Large intestine (tissue), 3 donors: ENCODE data around the gene LMTK2. TPM values are rescaled to one million over a fixed set of nuclear protein-coding genes. Genes with fewer than 3 reads are reported as not detected.

ENCODE experiments used
- DNase-seq, 2 donors: peaks; one replicate each; pipeline versions ENCODE4 v3.0.0 to v3.0.0-alpha.2; 2013
- H3K27ac ChIP-seq: one replicate; pipeline ENCODE4 v1.5.1; 2013; ENCODE audit warnings: low read length
- H3K27me3 ChIP-seq: 2 replicates; pipeline ENCODE4 v1.6.1; 2013; ENCODE audit warnings: low read length; ENCODE audit not compliant: control insufficient read depth, insufficient read depth
- H3K36me3 ChIP-seq: 2 replicates; pipeline ENCODE4 v1.6.1; 2013; ENCODE audit warnings: low read length; ENCODE audit not compliant: control insufficient read depth, insufficient read depth
- H3K4me1 ChIP-seq: one replicate; pipeline ENCODE4 v1.6.1; 2013; ENCODE audit warnings: low read length; ENCODE audit not compliant: control insufficient read depth, insufficient read depth
- H3K4me3 ChIP-seq: one replicate; pipeline ENCODE4 v1.5.1; 2013; ENCODE audit warnings: low read length
- H3K9me3 ChIP-seq: one replicate; pipeline ENCODE4 v1.6.1; 2013; ENCODE audit warnings: mild to moderate bottlenecking, low read depth, low read length, moderate library complexity; ENCODE audit not compliant: control insufficient read depth
- WGBS: methylation state at CpG from one replicate; pipeline ENCODE4 v1.1.5; 2013; ENCODE audit warnings: low lambda C conversion rate; ENCODE audit not compliant: insufficient coverage; 5-methylcytosine and 5-hydroxymethylcytosine counted together
- polyA plus RNA-seq: library from polyadenylated mRNA; unstranded; fragments of 120-200 nt; gene quantifications from one replicate; pipeline ENCODE4 v1.2.1, GENCODE V29; 2013

Gene LMTK2
- polyA plus RNA-seq, 1 donor, result 19.4 TPM

DNA sequence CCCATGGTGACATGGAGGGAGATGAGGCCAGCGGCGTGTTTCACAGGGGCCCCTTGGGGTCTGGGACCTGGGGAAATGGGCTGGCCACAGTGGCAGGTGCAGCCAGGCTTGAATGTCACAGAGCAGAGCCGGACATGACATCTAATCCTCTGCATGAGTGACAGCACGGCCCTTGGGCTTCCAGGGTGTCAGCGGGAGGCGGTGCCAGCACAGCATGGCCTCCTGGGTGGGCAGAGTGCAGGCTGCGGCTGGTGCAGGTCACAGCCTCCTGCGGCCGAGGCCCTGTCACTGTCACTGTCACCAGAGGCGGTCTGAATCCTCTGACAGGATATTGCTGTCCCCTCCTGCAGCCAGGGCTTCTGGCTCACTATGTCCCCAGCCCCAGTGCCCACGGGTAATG is 122.8 kb downstream of the LMTK2 start:
- H3K27me3 ChIP-seq, result no peaks in the 10 kb centered on the region
- H3K36me3 ChIP-seq, result peaks cover 15% of the 10 kb centered on the region

DNA sequence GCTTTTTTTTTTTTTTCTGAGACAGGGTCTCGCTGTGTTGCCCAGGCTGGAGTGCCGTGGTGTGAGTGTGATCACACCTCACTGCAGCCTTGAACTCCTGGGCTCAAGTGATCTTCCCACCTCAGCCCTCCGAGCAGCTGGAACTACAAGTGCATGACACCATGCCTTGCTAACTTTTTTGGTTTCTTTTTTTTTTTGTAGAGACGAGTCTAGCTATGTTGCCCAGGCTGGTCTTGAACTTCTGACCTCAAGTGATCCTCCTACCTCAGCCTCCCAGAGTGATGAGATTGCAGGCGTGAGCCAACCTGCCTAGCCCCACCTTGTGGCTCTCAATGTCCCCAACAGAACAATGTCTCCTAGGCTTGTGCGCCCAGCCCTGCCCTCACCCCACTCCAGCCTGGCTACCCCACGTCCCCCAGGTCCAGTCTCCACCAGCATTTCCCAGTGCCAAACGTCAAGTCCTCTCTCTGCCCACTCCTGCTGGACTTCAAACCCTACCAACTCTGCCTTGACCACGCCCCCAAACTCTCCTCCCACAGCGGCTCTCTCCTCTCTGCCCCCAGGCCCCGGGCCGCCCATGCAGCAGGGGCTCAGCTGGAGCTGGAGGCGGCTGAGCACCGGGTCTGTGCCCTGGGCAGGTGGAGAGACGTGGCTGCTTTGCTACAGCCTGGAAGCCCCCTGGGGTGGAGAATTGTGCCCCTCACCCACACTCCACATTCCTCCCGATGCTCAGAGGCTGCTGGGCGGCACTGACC is 123.5 kb downstream of the LMTK2 start:
- Histone ChIP-seq H3K36me3 (peaks cover 13% of the 10 kb centered on the region), H3K9me3 (no peaks in the 10 kb centered on the region), H3K27me3 (no peaks in the 10 kb centered on the region), H3K4me3 (no peak overlapping the region), H3K27ac (no peak overlapping the region), H3K4me1 (no peaks in the 10 kb centered on the region)
- no CpG with 5 or more reads among the region's 17 CpGs for WGBS
- DNase-seq, result no peak

More for the DNA sequence above, 122.8 kb downstream of the LMTK2 start:
- Histone ChIP-seq H3K4me1 (no peaks in the 10 kb centered on the region), H3K9me3 (no peaks in the 10 kb centered on the region), H3K4me3 (no peak overlapping the region), H3K27ac (no peak overlapping the region)
- WGBS, result no CpG with 5 or more reads among the region's 11 CpGs
- DNase-seq, result no peak

DNA sequence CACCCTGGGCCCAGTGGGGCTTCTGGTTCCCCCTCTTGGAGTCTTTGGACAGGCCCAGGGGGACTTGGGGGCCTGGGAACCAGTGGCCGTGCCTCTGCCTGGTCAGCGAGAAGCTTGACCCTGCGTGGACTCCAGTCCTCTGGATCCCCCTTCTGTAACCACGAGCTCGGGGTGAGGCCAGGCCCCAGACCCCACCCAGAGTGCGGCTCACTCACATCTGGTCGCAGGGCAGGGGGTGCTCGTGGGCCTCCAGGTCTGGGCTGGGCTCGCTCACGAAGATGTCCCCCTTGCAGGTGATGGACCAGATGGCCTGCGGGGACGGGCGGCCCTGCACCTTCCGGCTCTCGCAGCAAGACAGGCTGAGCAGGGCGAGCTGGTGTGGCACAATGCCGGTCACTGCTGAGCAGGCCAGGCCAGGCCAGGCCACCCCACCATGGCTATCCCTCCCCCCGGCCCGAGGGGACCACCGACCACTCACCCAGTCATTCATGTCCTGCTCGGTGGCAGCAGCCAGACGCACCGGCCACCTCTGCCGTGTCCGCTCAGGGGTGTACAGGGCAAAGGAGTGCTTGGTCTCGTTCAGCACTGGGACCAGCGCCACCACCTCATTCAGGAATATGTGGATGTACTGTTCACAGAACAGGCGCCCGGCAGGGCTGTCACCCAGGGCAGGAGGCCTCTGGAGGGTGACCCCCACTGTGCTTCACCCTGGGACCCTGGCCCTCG is 124.2 kb downstream of the LMTK2 start:
- Histone ChIP-seq H3K4me3 (no peak overlapping the region), H3K27me3 (no peaks in the 10 kb centered on the region), H3K4me1 (no peaks in the 10 kb centered on the region), H3K27ac (no peak overlapping the region), H3K9me3 (no peaks in the 10 kb centered on the region), H3K36me3 (peaks cover 14% of the 10 kb centered on the region)
- no CpG with 5 or more reads among the region's 30 CpGs for WGBS
- DNase-seq, result no peak

DNA sequence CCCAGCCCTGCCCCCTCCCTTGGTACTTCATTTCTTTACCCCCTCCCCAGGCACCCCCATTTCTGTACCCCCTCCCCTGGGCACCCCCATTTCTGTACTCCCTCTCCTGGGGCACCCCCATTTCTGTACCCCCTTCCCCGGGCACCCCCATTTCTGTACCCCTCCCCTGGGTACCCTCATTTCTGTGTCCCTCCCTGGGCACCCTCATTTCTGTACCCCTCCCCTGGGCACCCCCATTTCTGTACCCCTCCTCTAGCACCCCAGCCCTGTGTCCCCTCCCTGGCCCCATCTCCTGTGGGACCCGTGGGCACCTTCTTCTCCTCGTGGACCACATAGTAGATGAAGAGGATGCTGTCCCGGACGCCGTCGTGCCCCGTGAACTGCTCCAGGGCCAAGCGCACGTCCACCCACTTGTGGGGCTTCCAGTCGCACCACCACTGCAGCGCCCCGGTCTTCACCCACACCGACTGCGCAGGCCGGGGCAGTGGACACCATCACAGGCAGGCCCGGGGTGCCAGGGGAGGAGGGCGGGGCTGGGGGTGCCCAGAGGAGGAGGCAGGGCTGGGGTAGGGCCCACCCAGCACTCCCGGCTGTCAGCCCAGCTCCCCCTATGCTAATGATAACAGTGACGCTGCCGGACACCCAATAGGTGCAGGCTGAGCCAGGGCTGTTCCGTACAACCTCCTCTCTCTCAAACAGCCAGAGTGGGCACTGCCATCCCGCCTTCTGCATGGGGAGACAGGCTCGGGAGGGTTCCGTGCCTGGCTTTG is 125.0 kb downstream of the LMTK2 start:
- Histone ChIP-seq H3K27me3 (no peaks in the 10 kb centered on the region), H3K36me3 (peaks cover 16% of the 10 kb centered on the region), H3K9me3 (no peaks in the 10 kb centered on the region), H3K27ac (no peak overlapping the region), H3K4me3 (no peak overlapping the region), H3K4me1 (no peaks in the 10 kb centered on the region)
- no CpG with 5 or more reads among the region's 25 CpGs for WGBS
- no peak for DNase-seq

DNA sequence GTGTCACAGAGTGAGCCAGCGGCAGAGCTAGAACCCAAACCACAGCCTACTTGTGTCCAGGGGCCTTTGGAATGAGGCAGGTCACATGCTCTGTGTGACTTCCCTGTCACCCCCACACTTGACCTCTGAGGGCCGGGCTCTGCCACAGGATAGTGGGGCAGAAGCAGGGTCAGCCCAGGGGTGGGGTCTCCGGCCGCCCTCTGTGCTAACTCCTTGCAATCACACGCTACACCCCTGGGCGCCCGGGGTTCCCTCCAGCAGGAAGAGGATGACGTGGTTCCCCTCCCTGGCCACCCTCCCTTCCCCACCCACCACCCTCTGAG is 125.6 kb downstream of the LMTK2 start:
- H3K36me3 ChIP-seq, result peaks cover 16% of the 10 kb centered on the region
- no peaks in the 10 kb centered on the region for H3K4me1 ChIP-seq
- no peaks in the 10 kb centered on the region for H3K27me3 ChIP-seq
- no peaks in the 10 kb centered on the region for H3K9me3 ChIP-seq
- H3K27ac ChIP-seq, result no peak overlapping the region
- WGBS, result no CpG with 5 or more reads among the region's 8 CpGs
- no peak for DNase-seq
- no peak overlapping the region for H3K4me3 ChIP-seq

DNA sequence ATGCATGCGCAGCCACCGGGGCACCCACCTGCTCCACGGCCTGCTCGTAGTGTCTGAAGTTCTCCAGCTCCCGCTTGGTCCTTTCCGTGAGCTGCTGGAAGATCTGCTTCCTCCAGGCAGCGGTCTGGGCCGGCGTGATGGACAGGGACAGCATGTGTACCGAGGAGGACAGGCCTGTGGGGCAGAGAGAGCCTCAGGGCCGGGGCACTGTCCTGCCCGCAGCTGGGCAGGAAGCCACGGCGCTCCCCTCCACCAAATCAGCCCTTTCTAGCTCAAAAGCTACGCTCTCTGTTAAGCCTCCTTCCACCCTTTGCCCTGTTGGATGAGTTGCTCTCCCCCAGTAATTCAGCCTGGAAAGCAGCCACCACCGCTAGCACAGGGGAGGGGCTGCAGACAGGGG is 126.1 kb downstream of the LMTK2 start:
- no peak overlapping the region for H3K27ac ChIP-seq
- no peak for DNase-seq
- H3K27me3 ChIP-seq, result no peaks in the 10 kb centered on the region
- H3K9me3 ChIP-seq, result no peaks in the 10 kb centered on the region
- no peak overlapping the region for H3K4me3 ChIP-seq
- no CpG with 5 or more reads among the region's 16 CpGs for WGBS
- peaks cover 16% of the 10 kb centered on the region for H3K36me3 ChIP-seq
- no peaks in the 10 kb centered on the region for H3K4me1 ChIP-seq

DNA sequence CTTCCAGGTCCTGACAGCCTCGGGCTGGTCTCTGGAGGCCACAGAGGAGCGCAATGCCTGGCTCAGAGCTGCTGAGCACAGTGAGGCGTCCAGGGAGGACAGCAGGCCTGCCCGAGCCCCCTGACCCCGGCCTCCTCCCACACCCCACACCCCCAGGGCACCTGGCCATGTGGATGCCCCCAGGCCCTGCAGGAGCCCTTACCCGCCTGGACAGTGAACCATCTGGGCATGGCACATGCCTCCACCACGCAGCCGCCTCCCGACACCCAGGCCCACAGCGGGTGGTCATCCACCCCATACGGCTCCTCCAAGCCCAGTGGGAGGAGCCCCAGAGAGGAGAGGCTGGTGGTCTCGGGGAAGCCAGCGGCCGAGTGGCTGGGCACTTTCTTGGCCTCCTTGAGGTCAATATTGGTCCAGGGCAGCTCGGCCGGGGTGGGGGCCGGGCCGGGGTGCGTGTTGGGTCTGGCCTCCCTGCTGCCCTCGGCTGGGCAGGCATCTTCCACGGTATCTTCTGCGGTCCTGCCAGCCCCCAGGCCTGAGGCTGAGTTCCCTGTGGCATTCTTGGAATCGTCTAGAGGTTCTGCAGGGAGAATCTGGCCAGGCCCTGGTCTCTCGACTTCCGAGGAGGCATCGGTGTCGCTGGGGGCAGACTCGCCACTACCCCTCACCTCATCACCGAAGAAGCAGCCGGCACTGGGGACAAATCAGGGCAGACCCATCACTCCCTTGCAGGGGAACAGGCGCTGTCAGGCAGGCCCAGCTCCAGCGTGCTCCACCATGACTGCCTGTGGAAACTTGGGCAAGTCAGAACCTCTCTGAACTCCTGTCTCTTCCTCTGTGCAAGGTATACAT is 126.8 kb downstream of the LMTK2 start:
- no peak for DNase-seq
- H3K4me3 ChIP-seq, result no peak overlapping the region
- no peaks in the 10 kb centered on the region for H3K4me1 ChIP-seq
- H3K27me3 ChIP-seq, result no peaks in the 10 kb centered on the region
- no peak overlapping the region for H3K27ac ChIP-seq
- peaks cover 22% of the 10 kb centered on the region for H3K36me3 ChIP-seq
- WGBS, result no CpG with 5 or more reads among the region's 32 CpGs
- no peaks in the 10 kb centered on the region for H3K9me3 ChIP-seq

DNA sequence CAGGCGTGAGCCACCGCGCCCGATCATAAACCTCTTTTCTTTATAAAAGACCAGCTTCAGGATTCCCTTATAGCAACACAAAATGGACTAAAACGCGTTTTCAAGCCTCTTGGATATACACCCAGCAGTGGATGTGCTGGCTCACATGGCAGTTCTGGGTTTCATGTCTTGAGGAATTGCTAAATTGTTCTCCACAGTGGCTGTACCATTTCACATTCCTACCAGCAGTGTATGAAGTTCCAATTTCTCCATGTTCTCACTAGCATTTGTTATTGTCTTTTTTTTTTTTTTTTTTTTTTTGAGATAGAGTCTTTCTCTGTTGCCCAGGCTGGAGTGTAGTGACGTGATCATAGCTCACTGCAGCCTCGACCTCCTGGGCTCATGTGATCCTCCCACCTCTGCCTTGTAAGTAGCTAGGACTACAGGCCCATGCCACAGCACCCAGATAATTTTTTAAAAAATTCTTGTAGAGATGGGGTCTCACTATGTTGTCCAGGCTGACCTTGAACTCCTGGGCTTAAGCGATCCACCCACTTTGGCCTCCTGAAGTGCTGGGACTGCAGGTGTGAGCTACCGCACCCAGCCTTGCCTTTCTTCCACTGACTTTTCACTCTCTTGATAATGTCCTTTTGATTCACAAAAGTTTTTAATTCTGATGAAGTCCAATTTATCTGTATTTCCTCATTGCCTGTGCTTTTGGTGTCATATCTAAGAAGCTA is 127.9 kb downstream of the LMTK2 start:
- no CpG with 5 or more reads among the region's 10 CpGs for WGBS
- Histone ChIP-seq H3K27me3 (no peaks in the 10 kb centered on the region), H3K4me3 (no peak overlapping the region), H3K4me1 (no peaks in the 10 kb centered on the region), H3K9me3 (no peaks in the 10 kb centered on the region), H3K27ac (no peak overlapping the region), H3K36me3 (peaks cover 27% of the 10 kb centered on the region)
- DNase-seq, result no peak

DNA sequence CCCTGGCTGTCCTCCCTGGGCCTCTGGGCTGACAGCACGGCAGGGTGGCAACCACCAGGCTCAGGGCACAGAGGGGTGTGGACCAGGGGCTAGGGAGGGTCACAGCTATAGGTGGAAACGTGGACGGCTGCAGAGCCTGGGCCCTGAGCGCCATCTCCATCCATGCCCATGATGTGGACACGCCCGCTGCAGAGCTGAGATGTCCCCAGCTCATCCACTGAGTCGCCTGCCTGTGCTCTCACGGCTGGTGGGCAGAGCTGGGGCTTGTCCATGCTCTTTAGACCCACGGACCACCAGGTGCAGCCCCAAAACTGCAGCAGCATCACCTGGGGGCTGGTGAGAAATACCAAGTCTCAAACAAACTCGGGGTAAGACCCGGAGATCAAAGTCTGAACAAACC is 129.2 kb downstream of the LMTK2 start:
- WGBS, result no CpG with 5 or more reads among the region's 11 CpGs
- Histone ChIP-seq H3K9me3 (no peaks in the 10 kb centered on the region), H3K4me1 (no peaks in the 10 kb centered on the region), H3K27me3 (no peaks in the 10 kb centered on the region), H3K4me3 (no peak overlapping the region), H3K36me3 (peaks cover 25% of the 10 kb centered on the region), H3K27ac (no peak overlapping the region)
- no peak for DNase-seq
